H1 (cell line): ENCODE measurements around the gene GRK3. TPM values are rescaled to one million over a fixed set of nuclear protein-coding genes. Genes with fewer than 3 reads are reported as not detected.

Experiments used
- CTCF ChIA-PET: fragments of 300-600 bp; sonication (Branson Sonifier 250); formaldehyde crosslinking; loops from one replicate; lab custom pipeline; 2021; ENCODE audit not compliant: partially characterized antibody; lab: Charles Lee
- POLR2A ChIA-PET: fragments of 300-600 bp; sonication (Branson Sonifier 250); formaldehyde crosslinking; loops from one replicate; lab custom pipeline; 2021; ENCODE audit warnings: inconsistent platforms; ENCODE audit not compliant: partially characterized antibody; lab: Charles Lee
- DNase-seq, 2 experiments: peaks; one replicate each; pipeline versions ENCODE4 v3.0.0 to v3.0.0-alpha.2; 2010 to 2022; ENCODE audit warnings: low spot score in 2 of 2, low read depth in 1 of 2, mixed read lengths in 1 of 2
- FAIRE-seq: peaks from 2 replicates; lab custom pipeline; 2011; peaks lifted over from hg19 to GRCh38; lab: Jason Lieb, UNC
- H2AFZ ChIP-seq: 2 replicates; pipeline ENCODE4 v1.8.1; 2012; ENCODE audit warnings: low read length, inconsistent platforms
- H2AK5ac ChIP-seq: 2 replicates; pipeline ENCODE4 v1.6.1; 2013; ENCODE audit warnings: low read depth, low read length
- H2BK120ac ChIP-seq: replicated peaks from 2 replicates; pipeline ENCODE3; 2013; ENCODE audit warnings: low read depth, low read length, inconsistent platforms
- H2BK12ac ChIP-seq: 2 replicates; pipeline ENCODE4 v1.6.1; 2013; ENCODE audit warnings: low read depth, low read length
- H2BK15ac ChIP-seq: 2 replicates; pipeline ENCODE4 v1.6.1; 2013; ENCODE audit warnings: low read length
- H2BK20ac ChIP-seq: 2 replicates; pipeline ENCODE4 v1.6.1; 2013; ENCODE audit warnings: low read length
- H2BK5ac ChIP-seq: 2 replicates; pipeline ENCODE4 v1.6.1; 2013; ENCODE audit warnings: low read depth, low read length
- H3K14ac ChIP-seq: 2 replicates; pipeline ENCODE4 v1.6.1; 2013; ENCODE audit warnings: inconsistent platforms; ENCODE audit not compliant: insufficient read length
- H3K18ac ChIP-seq: 2 replicates; pipeline ENCODE4 v1.6.1; 2013; ENCODE audit warnings: low read length; ENCODE audit errors: extremely low read depth
- H3K23ac ChIP-seq: 2 replicates; pipeline ENCODE4 v1.6.1; 2013; ENCODE audit warnings: inconsistent platforms; ENCODE audit not compliant: insufficient read length
- H3K23me2 ChIP-seq: 2 replicates; pipeline ENCODE4 v1.6.1; 2013; ENCODE audit warnings: low read depth, low read length
- H3K27ac ChIP-seq: 2 replicates; pipeline ENCODE4 v1.6.1; 2011; ENCODE audit warnings: low read depth, low read length, inconsistent platforms
- H3K27me3 ChIP-seq, 4 experiments: replicated peaks in 1 of 4; 1 replicate in 1 of 4; 2 replicates in 3 of 4; pipeline versions ENCODE4 v1.6.1 to v1.8.1; 2011 to 2013; ENCODE audit warnings: low read length in 3 of 4, mild to moderate bottlenecking in 3 of 4, inconsistent platforms in 2 of 4, mixed read lengths in 2 of 4, moderate library complexity in 1 of 4; ENCODE audit not compliant: control insufficient read depth in 3 of 4, insufficient read depth in 3 of 4; ENCODE audit errors: extremely low read depth in 1 of 4
- H3K36me3 ChIP-seq, 4 experiments: 2 replicates each; pipeline versions ENCODE4 v1.6.1 to v1.8.1; 2011 to 2013; ENCODE audit warnings: mild to moderate bottlenecking in 4 of 4, low read length in 3 of 4, moderate library complexity in 2 of 4, control low read depth in 1 of 4, inconsistent platforms in 1 of 4; ENCODE audit not compliant: insufficient read depth in 4 of 4, control insufficient read depth in 2 of 4
- H3K4ac ChIP-seq: replicated peaks from 2 replicates; pipeline ENCODE3; 2013; ENCODE audit warnings: low read length, low read depth, mixed read lengths, inconsistent platforms; ENCODE audit not compliant: insufficient read length
- H3K4me1 ChIP-seq, 4 experiments: replicated peaks in 1 of 4; 1 replicate in 1 of 4; 2 replicates in 3 of 4; pipeline versions ENCODE4 v1.6.1 to v1.8.1; 2011 to 2013; ENCODE audit warnings: low read length in 3 of 4, inconsistent platforms in 2 of 4, mixed read lengths in 1 of 4; ENCODE audit not compliant: insufficient read depth in 4 of 4, control insufficient read depth in 3 of 4
- H3K4me2 ChIP-seq, 2 experiments: 2 replicates each; pipeline versions ENCODE4 v1.6.1 to v1.8.1; 2011 to 2013; ENCODE audit warnings: low read depth in 2 of 2, low read length in 2 of 2, control low read depth in 1 of 2, inconsistent platforms in 1 of 2, mild to moderate bottlenecking in 1 of 2; ENCODE audit not compliant: insufficient read depth in 1 of 2
- H3K4me3 ChIP-seq, 4 experiments: fragments of 200-600, 300-600 bp in 1 of 4; sonication (generic), shearing (Covaris generic), sonication (Bioruptor Twin) in 1 of 4; 2 replicates each; pipeline versions ENCODE4 v1.5.1 to v1.8.1; 2011 to 2016; ENCODE audit warnings: low read length in 4 of 4, low read depth in 3 of 4, control low read depth in 2 of 4, inconsistent platforms in 2 of 4, mild to moderate bottlenecking in 2 of 4, mixed read lengths in 1 of 4, moderate library complexity in 1 of 4; ENCODE audit not compliant: insufficient read depth in 2 of 4; ENCODE audit errors: extremely low read depth in 1 of 4
- H3K56ac ChIP-seq: replicated peaks from 2 replicates; pipeline ENCODE3; 2013; ENCODE audit warnings: low read depth, mild to moderate bottlenecking, mixed read lengths, low read length, inconsistent platforms; ENCODE audit not compliant: insufficient read length
- H3K79me1 ChIP-seq: 2 replicates; pipeline ENCODE4 v1.6.1; 2013; ENCODE audit warnings: low read depth, low read length, control low read depth
- H3K79me2 ChIP-seq, 2 experiments: 2 replicates each; pipeline versions ENCODE4 v1.6.1 to v1.8.1; 2012 to 2013; ENCODE audit warnings: low read length in 2 of 2, mild to moderate bottlenecking in 2 of 2, inconsistent platforms in 1 of 2; ENCODE audit not compliant: insufficient read depth in 2 of 2, control insufficient read depth in 1 of 2
- H3K9ac ChIP-seq, 4 experiments: replicated peaks in 1 of 4; 1 replicate in 1 of 4; 2 replicates in 3 of 4; pipeline versions ENCODE4 v1.6.1 to v1.8.1; 2011 to 2013; ENCODE audit warnings: low read depth in 3 of 4, low read length in 3 of 4, control low read depth in 2 of 4, mild to moderate bottlenecking in 2 of 4, moderate library complexity in 2 of 4, inconsistent platforms in 1 of 4; ENCODE audit errors: extremely low read depth in 1 of 4
- H3K9me3 ChIP-seq, 2 experiments: 2 replicates each; pipeline versions ENCODE4 v1.6.1 to v1.8.1; 2012 to 2013; ENCODE audit warnings: mild to moderate bottlenecking in 2 of 2, moderate library complexity in 2 of 2, control low read depth in 1 of 2, inconsistent platforms in 1 of 2, low read depth in 1 of 2, low read length in 1 of 2, mixed read lengths in 1 of 2; ENCODE audit not compliant: insufficient read depth in 2 of 2
- H4K20me1 ChIP-seq, 2 experiments: replicated peaks in 1 of 2; 2 replicates each; pipeline versions ENCODE3 to v1.8.1; 2011 to 2013; ENCODE audit warnings: inconsistent platforms in 2 of 2, low read length in 2 of 2, mild to moderate bottlenecking in 1 of 2; ENCODE audit not compliant: insufficient read depth in 2 of 2, control insufficient read depth in 1 of 2
- H4K5ac ChIP-seq: 2 replicates; pipeline ENCODE4 v1.6.1; 2013; ENCODE audit warnings: low read length, low read depth, mixed read lengths, inconsistent platforms; ENCODE audit not compliant: insufficient read length
- H4K8ac ChIP-seq: 2 replicates; pipeline ENCODE4 v1.8.0; 2013; ENCODE audit warnings: mild to moderate bottlenecking, moderate library complexity, low read length, inconsistent platforms; ENCODE audit not compliant: insufficient read depth; ENCODE audit errors: extremely low read depth
- H4K91ac ChIP-seq: replicated peaks from 2 replicates; pipeline ENCODE3; 2013; ENCODE audit warnings: low read length, mixed read lengths, inconsistent platforms; ENCODE audit not compliant: insufficient read length
- ATF2 ChIP-seq: IDR thresholded peaks from 2 replicates; pipeline ENCODE4 v1.6.1; 2012; ENCODE audit warnings: low read length, inconsistent platforms
- POLR2AphosphoS5 ChIP-seq: IDR thresholded peaks from 2 replicates; pipeline ENCODE4 v1.6.1; 2011; ENCODE audit warnings: low read depth, low read length
- WGBS, 2 experiments: shearing (Covaris generic) in 1 of 2; methylation state at CpG; one replicate each; pipeline versions ENCODE4 v1.1.6 to v1.1.7; 2013 to 2015; ENCODE audit warnings: low lambda C conversion rate in 2 of 2, mixed read lengths in 2 of 2, inconsistent platforms in 1 of 2, low coverage in 1 of 2, missing lambda C conversion rate in 1 of 2; ENCODE audit not compliant: insufficient replicate concordance in 2 of 2, insufficient coverage in 1 of 2, insufficient read length in 1 of 2; ENCODE audit errors: extremely low coverage in 1 of 2, missing lambda C conversion rate in 1 of 2; 5-methylcytosine and 5-hydroxymethylcytosine counted together
- polyA plus RNA-seq, 7 experiments: library from polyadenylated mRNA; depleted of rRNA in 3 of 7; stranded (reverse) in 5 of 7; unstranded in 2 of 7; fragments of >200 nt in 5 of 7; fragments of 200-250 nt in 2 of 7; gene quantifications; 1 replicate in 5 of 7; 2 replicates in 1 of 7; 4 replicates in 1 of 7; pipeline versions ENCODE4 v1.2.1 to v1.2.3, GENCODE V29; 2011 to 2013; ENCODE audit warnings: missing spikeins in 2 of 7, mixed read lengths in 2 of 7
- total RNA-seq: library from RNA; stranded (reverse); fragmentation: NEBNext Ultra II Directional; extraction: Animal tissue kit (Norgen Biotek cat#: 25700); gene quantifications from 2 replicates; pipeline ENCODE4 v1.2.1, GENCODE V29; 2021

The GRK3 gene
- total and polyA plus RNA-seq, 2 of the 8 experiments (the other 6 are each of a cell fraction or from before 2014, with no cell fraction given) = 7.5 to 35.3 TPM

GRCh38 chr22:25680051-25680450 is 115.6 kb downstream of the GRK3 start:
- no peak overlapping the region for H2BK15ac ChIP-seq
- DNase-seq = no peak
- H2BK5ac ChIP-seq = no peak overlapping the region
- no peak overlapping the region for H3K18ac ChIP-seq
- WGBS, 2 experiments = 88% methylated on average over 2 of the region's 2 CpGs; no CpG with 5 or more reads in 1 of the 2 experiments
- peaks cover 0 to 2% (median 0%) of the 10 kb centered on the region in 4 experiments; a peak in 1 of 8 replicates for H3K36me3 ChIP-seq
- H3K27ac ChIP-seq = no peak overlapping the region
- no peak overlapping the region for H3K23ac ChIP-seq
- no peak overlapping the region for H3K56ac ChIP-seq
- no peak overlapping the region for H2BK120ac ChIP-seq
- no peak overlapping the region for H2BK12ac ChIP-seq
- H2BK20ac ChIP-seq = no peak overlapping the region
- no peaks in the 10 kb centered on the region for H3K79me2 ChIP-seq
- FAIRE-seq = no peak
- no peaks in the 10 kb centered on the region for H3K9me3 ChIP-seq
- H3K9ac ChIP-seq = no peak overlapping the region
- H4K91ac ChIP-seq = no peak overlapping the region
- no peak overlapping the region for H3K4ac ChIP-seq
- no peak overlapping the region for H4K8ac ChIP-seq
- H4K20me1 ChIP-seq = peaks cover 0 to 2% of the 10 kb centered on the region in 2 experiments
- H3K79me1 ChIP-seq = peaks cover 2% of the 10 kb centered on the region; the same call in 1 of the 2 replicates
- no peak overlapping the region for H4K5ac ChIP-seq
- H3K23me2 ChIP-seq = no peaks in the 10 kb centered on the region
- ChIA-PET POLR2A (no interaction called here), CTCF (interaction anchor here (0.9 kb wide), 1 partner anchor 21 kb away, joined by 3 read pairs; no protein-coding TSS in a partner anchor)
- no peak overlapping the region for H3K4me2 ChIP-seq
- H2AK5ac ChIP-seq = no peak overlapping the region
- H3K27me3 ChIP-seq = no peaks in the 10 kb centered on the region
- no peak overlapping the region for H3K4me3 ChIP-seq
- H3K14ac ChIP-seq = no peak overlapping the region
- no peak overlapping the region for H2AFZ ChIP-seq
- H3K4me1 ChIP-seq = peaks cover 0 to 2% (median 0%) of the 10 kb centered on the region in 4 experiments; a peak in 1 of 7 replicates
- TF ChIP-seq ATF2 = no peak
- no peak for TF ChIP-seq POLR2AphosphoS5
